H9 (cell line): ENCODE measurements around the gene ZIC4. TPM values are rescaled to one million over a fixed set of nuclear protein-coding genes. Genes with fewer than 3 reads are reported as not detected.

ENCODE experiments used
- DNase-seq: peaks from one replicate; pipeline ENCODE4 v3.0.0-alpha.2; 2017
- H2AFZ ChIP-seq: one replicate; pipeline ENCODE4 v1.6.1; 2013; ENCODE audit warnings: mild to moderate bottlenecking, low read length, control low read depth, moderate library complexity
- H2AK5ac ChIP-seq: 2 replicates; pipeline ENCODE4 v1.6.1; 2013; ENCODE audit warnings: low read length, control low read depth, mixed read lengths; ENCODE audit not compliant: insufficient read length
- H2BK120ac ChIP-seq: one replicate; pipeline ENCODE4 v1.6.1; 2013; ENCODE audit warnings: low read depth, mild to moderate bottlenecking, low read length, control low read depth, inconsistent platforms; ENCODE audit not compliant: poor library complexity, severe bottlenecking
- H2BK12ac ChIP-seq: 2 replicates; pipeline ENCODE4 v1.6.1; 2013; ENCODE audit warnings: low read length, control low read depth, mixed read lengths, low read depth; ENCODE audit not compliant: insufficient read length
- H2BK15ac ChIP-seq: 2 replicates; pipeline ENCODE4 v1.6.1; 2013; ENCODE audit warnings: low read depth, low read length, control low read depth
- H2BK20ac ChIP-seq: one replicate; pipeline ENCODE4 v1.6.1; 2013; ENCODE audit warnings: low read depth, mild to moderate bottlenecking, low read length, control low read depth, inconsistent platforms; ENCODE audit not compliant: poor library complexity, severe bottlenecking
- H2BK5ac ChIP-seq: 2 replicates; pipeline ENCODE4 v1.6.1; 2013; ENCODE audit warnings: low read length, control low read depth, mixed read lengths; ENCODE audit not compliant: insufficient read length
- H3K14ac ChIP-seq: 2 replicates; pipeline ENCODE4 v1.6.1; 2013; ENCODE audit warnings: low read length, control low read depth; ENCODE audit not compliant: insufficient read depth
- H3K18ac ChIP-seq: 2 replicates; pipeline ENCODE4 v1.6.1; 2013; ENCODE audit warnings: low read depth, mild to moderate bottlenecking, mixed read lengths, low read length, control low read depth; ENCODE audit not compliant: insufficient read length
- H3K23ac ChIP-seq: 2 replicates; pipeline ENCODE4 v1.6.1; 2013; ENCODE audit warnings: low read length, control low read depth, mixed read lengths, low read depth; ENCODE audit not compliant: insufficient read length
- H3K23me2 ChIP-seq: 2 replicates; pipeline ENCODE4 v1.6.1; 2013; ENCODE audit warnings: low read depth, mild to moderate bottlenecking, mixed read lengths, low read length, control low read depth; ENCODE audit not compliant: insufficient read length, poor library complexity, severe bottlenecking
- H3K27ac ChIP-seq: 2 replicates; pipeline ENCODE4 v1.5.1; 2013; ENCODE audit warnings: low read length, control low read depth, mixed read lengths, low read depth; ENCODE audit not compliant: insufficient read length
- H3K27me3 ChIP-seq: 2 replicates; pipeline ENCODE4 v1.6.1; 2013; ENCODE audit warnings: low read length, control low read depth, inconsistent platforms; ENCODE audit not compliant: insufficient read depth
- H3K4ac ChIP-seq: 2 replicates; pipeline ENCODE4 v1.6.1; 2013; ENCODE audit warnings: low read depth, mild to moderate bottlenecking, control low read depth, inconsistent platforms, low read length, moderate library complexity
- H3K4me1 ChIP-seq: 2 replicates; pipeline ENCODE4 v1.6.1; 2013; ENCODE audit warnings: low read length, control low read depth, inconsistent platforms; ENCODE audit not compliant: insufficient read depth
- H3K4me2 ChIP-seq: 2 replicates; pipeline ENCODE4 v1.6.1; 2013; ENCODE audit warnings: low read length, control low read depth, mixed read lengths; ENCODE audit not compliant: insufficient read length, insufficient read depth
- H3K56ac ChIP-seq: 2 replicates; pipeline ENCODE4 v1.6.1; 2013; ENCODE audit warnings: low read depth, mild to moderate bottlenecking, mixed read lengths, low read length, control low read depth; ENCODE audit not compliant: insufficient read length
- H3K79me1 ChIP-seq: 2 replicates; pipeline ENCODE4 v1.6.1; 2013; ENCODE audit warnings: low read depth, mild to moderate bottlenecking, moderate library complexity, low read length, control low read depth, inconsistent platforms; ENCODE audit not compliant: insufficient read depth, poor library complexity, severe bottlenecking
- H3K79me2 ChIP-seq: 2 replicates; pipeline ENCODE4 v1.6.1; 2013; ENCODE audit warnings: low read length, control low read depth, inconsistent platforms; ENCODE audit not compliant: insufficient read depth
- H3K9ac ChIP-seq: 2 replicates; pipeline ENCODE4 v1.6.1; 2013; ENCODE audit warnings: low read length, control low read depth, mixed read lengths; ENCODE audit not compliant: insufficient read length; ENCODE audit errors: extremely low read depth
- H3K9me3 ChIP-seq: one replicate; pipeline ENCODE4 v1.6.1; 2013; ENCODE audit warnings: low read depth, low read length, inconsistent platforms; ENCODE audit not compliant: control insufficient read depth
- H3T11ph ChIP-seq: one replicate; pipeline ENCODE4 v1.6.1; 2013; ENCODE audit warnings: mild to moderate bottlenecking, low read length, control low read depth, inconsistent platforms
- H4K20me1 ChIP-seq: one replicate; pipeline ENCODE4 v1.6.1; 2013; ENCODE audit not compliant: control insufficient read depth, insufficient read length, insufficient read depth
- H4K5ac ChIP-seq: 2 replicates; pipeline ENCODE4 v1.6.1; 2013; ENCODE audit warnings: low read depth, mild to moderate bottlenecking, mixed read lengths, low read length, control low read depth; ENCODE audit not compliant: insufficient read length
- H4K8ac ChIP-seq: replicated peaks from 2 replicates; pipeline ENCODE4 v1.6.1; 2013; ENCODE audit warnings: low read length, control low read depth, mixed read lengths, low read depth; ENCODE audit not compliant: insufficient read length
- H4K91ac ChIP-seq: 2 replicates; pipeline ENCODE4 v1.6.1; 2013; ENCODE audit warnings: low read depth, mild to moderate bottlenecking, moderate library complexity, mixed read lengths, low read length, control low read depth; ENCODE audit not compliant: insufficient read length
- H3K27ac Mint-ChIP-seq, 3 experiments: 2 replicates in 2 of 3; 3 replicates in 1 of 3; pipeline ENCODE4 v1.8.0; 2020 to 2021; ENCODE audit warnings: mixed read lengths in 3 of 3, mild to moderate bottlenecking in 1 of 3, moderate library complexity in 1 of 3
- H3K27me3 Mint-ChIP-seq: 2 replicates; pipeline ENCODE4 v1.8.0; 2021; ENCODE audit warnings: low read depth, mild to moderate bottlenecking, moderate library complexity, mixed read lengths
- H3K36me3 Mint-ChIP-seq, 3 experiments: 2 replicates in 2 of 3; 3 replicates in 1 of 3; pipeline ENCODE4 v1.8.0; 2020 to 2021; ENCODE audit warnings: low read depth in 3 of 3, mixed read lengths in 3 of 3; ENCODE audit not compliant: insufficient read depth in 1 of 3
- H3K4me1 Mint-ChIP-seq, 2 experiments: 2 replicates each; pipeline ENCODE4 v1.8.0; 2020; ENCODE audit warnings: mixed read lengths in 2 of 2
- H3K4me3 Mint-ChIP-seq, 2 experiments: 2 replicates in 1 of 2; 3 replicates in 1 of 2; pipeline ENCODE4 v1.8.0; 2020 to 2021; ENCODE audit warnings: mild to moderate bottlenecking in 2 of 2, mixed read lengths in 2 of 2, moderate library complexity in 1 of 2
- H3K9me3 Mint-ChIP-seq, 2 experiments: 2 replicates in 1 of 2; 3 replicates in 1 of 2; pipeline ENCODE4 v1.8.0; 2020; ENCODE audit warnings: mild to moderate bottlenecking in 2 of 2, mixed read lengths in 2 of 2, moderate library complexity in 1 of 2
- WGBS: extraction: QIAGEN DNeasy Blood & Tissue Kit; methylation state at CpG from one replicate; pipeline ENCODE4 v1.1.7; 2013; ENCODE audit warnings: missing lambda C conversion rate, low lambda C conversion rate, mixed read lengths; ENCODE audit not compliant: insufficient read length; ENCODE audit errors: extremely low coverage; 5-methylcytosine and 5-hydroxymethylcytosine counted together
- total RNA-seq: library from RNA; stranded (reverse); gene quantifications from 2 replicates; pipeline ENCODE4 v1.2.1, GENCODE V29; 2021
- TF ChIP-seq, protein P1 (sequence below): fragments of 200-600 bp; sonication (generic); conservative IDR thresholded peaks from 3 replicates; pipeline ENCODE4 v1.8.0; 2021; ENCODE audit warnings: antibody characterized with exemption, mild to moderate bottlenecking

ZIC4 gene
- total RNA-seq, 1 experiment from 2014 or later = not detected

DNA sequence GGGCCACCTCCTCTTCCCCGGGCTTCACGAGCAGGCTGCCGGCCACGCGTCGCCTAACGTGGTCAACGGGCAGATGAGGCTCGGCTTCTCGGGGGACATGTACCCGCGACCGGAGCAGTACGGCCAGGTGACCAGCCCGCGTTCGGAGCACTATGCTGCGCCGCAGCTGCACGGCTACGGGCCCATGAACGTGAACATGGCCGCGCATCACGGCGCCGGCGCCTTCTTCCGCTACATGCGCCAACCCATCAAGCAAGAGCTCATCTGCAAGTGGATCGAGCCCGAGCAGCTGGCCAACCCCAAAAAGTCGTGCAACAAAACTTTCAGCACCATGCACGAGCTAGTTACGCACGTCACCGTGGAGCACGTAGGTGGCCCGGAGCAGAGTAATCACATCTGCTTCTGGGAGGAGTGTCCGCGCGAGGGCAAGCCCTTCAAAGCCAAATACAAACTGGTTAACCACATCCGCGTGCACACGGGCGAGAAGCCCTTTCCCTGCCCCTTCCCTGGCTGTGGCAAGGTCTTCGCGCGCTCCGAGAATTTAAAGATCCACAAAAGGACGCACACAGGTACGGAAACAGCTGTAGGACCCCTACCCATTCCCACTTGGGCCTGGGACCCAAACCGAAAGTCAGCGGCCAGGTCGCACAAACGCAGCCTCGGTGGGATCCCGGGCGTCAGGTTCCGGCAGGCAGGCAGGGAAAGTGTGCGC, 4.3 kb upstream of the ZIC4 start:
- H2BK20ac ChIP-seq = no peak overlapping the region
- H3K27ac ChIP-seq = no peak overlapping the region
- H2BK5ac ChIP-seq = no peak overlapping the region
- no peaks in the 10 kb centered on the region for H3K9me3 ChIP-seq
- H3K4ac ChIP-seq = no peak overlapping the region
- H3K56ac ChIP-seq = no peak overlapping the region
- no peaks in the 10 kb centered on the region for H3K79me2 ChIP-seq
- Mint-ChIP-seq H3K27ac (no peak overlapping the region), H3K27me3 (peaks cover 99% of the 10 kb centered on the region), H3K36me3 (no peaks in the 10 kb centered on the region; a peak in 1 of 7 replicates), H3K4me1 (peaks cover 16 to 79% of the 10 kb centered on the region in 2 experiments), H3K4me3 (peak overlapping the region; percentile 27 to 73), H3K9me3 (peaks cover 0 to 6% of the 10 kb centered on the region in 2 experiments; a peak in 3 of 5 replicates)
- no CpG with 5 or more reads among the region's 61 CpGs for WGBS
- H4K91ac ChIP-seq = no peak overlapping the region
- no peaks in the 10 kb centered on the region for H4K20me1 ChIP-seq
- H3K23ac ChIP-seq = no peak overlapping the region
- no peak overlapping the region for H4K5ac ChIP-seq
- H3K23me2 ChIP-seq = peaks cover 35% of the 10 kb centered on the region
- H3K27me3 ChIP-seq = peaks cover 86% of the 10 kb centered on the region
- no peak overlapping the region for H2AK5ac ChIP-seq
- no peak overlapping the region for H3T11ph ChIP-seq
- H3K4me2 ChIP-seq = peak overlapping the region; percentile 84
- H2BK12ac ChIP-seq = no peak overlapping the region
- no peak overlapping the region for H2BK120ac ChIP-seq
- H3K18ac ChIP-seq = no peak overlapping the region
- DNase-seq = peak; percentile 64
- no peak overlapping the region for H3K9ac ChIP-seq
- no peak overlapping the region for H3K14ac ChIP-seq
- peaks cover 3% of the 10 kb centered on the region; the same call in 1 of the 2 replicates for H3K4me1 ChIP-seq
- TF ChIP-seq, protein P1, sequence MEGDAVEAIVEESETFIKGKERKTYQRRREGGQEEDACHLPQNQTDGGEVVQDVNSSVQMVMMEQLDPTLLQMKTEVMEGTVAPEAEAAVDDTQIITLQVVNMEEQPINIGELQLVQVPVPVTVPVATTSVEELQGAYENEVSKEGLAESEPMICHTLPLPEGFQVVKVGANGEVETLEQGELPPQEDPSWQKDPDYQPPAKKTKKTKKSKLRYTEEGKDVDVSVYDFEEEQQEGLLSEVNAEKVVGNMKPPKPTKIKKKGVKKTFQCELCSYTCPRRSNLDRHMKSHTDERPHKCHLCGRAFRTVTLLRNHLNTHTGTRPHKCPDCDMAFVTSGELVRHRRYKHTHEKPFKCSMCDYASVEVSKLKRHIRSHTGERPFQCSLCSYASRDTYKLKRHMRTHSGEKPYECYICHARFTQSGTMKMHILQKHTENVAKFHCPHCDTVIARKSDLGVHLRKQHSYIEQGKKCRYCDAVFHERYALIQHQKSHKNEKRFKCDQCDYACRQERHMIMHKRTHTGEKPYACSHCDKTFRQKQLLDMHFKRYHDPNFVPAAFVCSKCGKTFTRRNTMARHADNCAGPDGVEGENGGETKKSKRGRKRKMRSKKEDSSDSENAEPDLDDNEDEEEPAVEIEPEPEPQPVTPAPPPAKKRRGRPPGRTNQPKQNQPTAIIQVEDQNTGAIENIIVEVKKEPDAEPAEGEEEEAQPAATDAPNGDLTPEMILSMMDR = no peak
- no peak overlapping the region for H4K8ac ChIP-seq
- no peak overlapping the region for H2AFZ ChIP-seq
- no peaks in the 10 kb centered on the region for H3K79me1 ChIP-seq
- H2BK15ac ChIP-seq = no peak overlapping the region
